Thoracic aorta (tissue), 2 donors: Measurements from ENCODE around the gene RAB31. TPM values are rescaled to one million over a fixed set of nuclear protein-coding genes. Genes with fewer than 3 reads are reported as not detected.

Experiments
- ATAC-seq: fragments of 150-250 bp; one replicate; pipeline ENCODE4 v1.8.0; 2017; ENCODE audit warnings: low read depth; ENCODE audit not compliant: insufficient number of reproducible peaks, low FRiP score
- DNase-seq: peaks from one replicate; pipeline ENCODE4 v3.0.0-alpha.2; 2020; ENCODE audit warnings: low spot score
- H3K27ac ChIP-seq, 2 donors: fragments of 200-600 bp; sonication (generic); 1 replicate in 1 of 2; 2 replicates in 1 of 2; pipeline ENCODE4 v1.5.1; 2016; ENCODE audit warnings: mild to moderate bottlenecking in 2 of 2, moderate library complexity in 2 of 2
- H3K27me3 ChIP-seq: fragments of 200-600 bp; sonication (generic); replicated peaks from 2 replicates; pipeline ENCODE4 v1.6.0; 2016; ENCODE audit warnings: mild to moderate bottlenecking; ENCODE audit not compliant: insufficient read depth
- H3K36me3 ChIP-seq: fragments of 200-600 bp; sonication (generic); one replicate; pipeline ENCODE4 v1.5.1; 2016
- H3K4me1 ChIP-seq, 2 donors: fragments of 200-600 bp; sonication (generic); 1 replicate in 1 of 2; 2 replicates in 1 of 2; pipeline versions ENCODE4 v1.5.1 to v1.6.0; 2016; ENCODE audit warnings: low read depth in 2 of 2, mild to moderate bottlenecking in 1 of 2; ENCODE audit not compliant: control insufficient read depth in 1 of 2
- H3K4me3 ChIP-seq: fragments of 200-600 bp; sonication (generic); 2 replicates; pipeline ENCODE4 v1.5.1; 2016; ENCODE audit warnings: mild to moderate bottlenecking
- H3K9me3 ChIP-seq: fragments of 200-600 bp; sonication (generic); 2 replicates; pipeline ENCODE4 v1.5.1; 2016
- CTCF ChIP-seq: fragments of 200-600 bp; sonication (generic); IDR thresholded peaks from one replicate; pipeline ENCODE4 v1.5.1; 2019; ENCODE audit warnings: antibody characterized with exemption
- total RNA-seq, 2 donors: library from RNA; depleted of rRNA; stranded (reverse); fragments of >200 nt; gene quantifications; one replicate each; pipeline versions ENCODE4 v1.1.0 to v1.2.3, GENCODE V29; 2016

The RAB31 gene
- total RNA-seq, 2 donors from 2014 or later, result 92.9 to 110 TPM

GRCh38 chr18:9846162-9846925 lies 138.2 kb downstream of the RAB31 start:
- H3K36me3 ChIP-seq, result no peaks in the 10 kb centered on the region
- H3K4me1 ChIP-seq, result peaks cover 22 to 24% of the 10 kb centered on the region in 2 donors
- peak overlapping the region; percentile 27 for H3K4me3 ChIP-seq
- peak overlapping the region in 1 of 2 donors; percentile 48 for H3K27ac ChIP-seq
- no peak for DNase-seq
- ATAC-seq, result peak; percentile 10
- H3K9me3 ChIP-seq, result no peaks in the 10 kb centered on the region
- no peak for TF ChIP-seq CTCF
- no peaks in the 10 kb centered on the region for H3K27me3 ChIP-seq

- Histone ChIP-seq H3K36me3 (no peaks in the 10 kb centered on the region), H3K4me3 (no peak overlapping the region), H3K4me1 (peaks cover 22 to 24% of the 10 kb centered on the region in 2 donors), H3K27me3 (no peaks in the 10 kb centered on the region), H3K9me3 (no peaks in the 10 kb centered on the region), H3K27ac (no peak overlapping the region)
- ATAC-seq (no peak), DNase-seq (no peak)
- TF ChIP-seq CTCF, result no peak
Measured at GRCh38 chr18:9848170-9848879, 140.2 kb downstream of the RAB31 start.

- DNase-seq (no peak), ATAC-seq (no peak)
- no peaks in the 10 kb centered on the region for H3K27me3 ChIP-seq
- H3K36me3 ChIP-seq, result no peaks in the 10 kb centered on the region
- no peaks in the 10 kb centered on the region for H3K9me3 ChIP-seq
- no peak for TF ChIP-seq CTCF
- H3K4me3 ChIP-seq, result no peak overlapping the region
- H3K4me1 ChIP-seq, result peaks cover 28 to 29% of the 10 kb centered on the region in 2 donors
- H3K27ac ChIP-seq, result peak overlapping the region in 1 of 2 donors; percentile 13
Measured at GRCh38 chr18:9849407-9850283, 141.5 kb downstream of the RAB31 start.

- Histone ChIP-seq H3K36me3 (no peaks in the 10 kb centered on the region), H3K27me3 (no peaks in the 10 kb centered on the region), H3K27ac (no peak overlapping the region), H3K9me3 (no peaks in the 10 kb centered on the region), H3K4me1 (peaks cover 27 to 35% of the 10 kb centered on the region in 2 donors), H3K4me3 (no peak overlapping the region)
- TF ChIP-seq CTCF, result no peak
- no peak for DNase-seq
- no peak for ATAC-seq
Measured at GRCh38 chr18:9850309-9850708, 142.2 kb downstream of the RAB31 start.
